NOMO-1 treated with DMSO at 0.1 percent for 48 hours (cell line): ENCODE measurements around the gene CBLN3.

ENCODE experiments used
- DNase-seq: peaks from one replicate; lab custom pipeline; 2025; ENCODE audit not compliant: unreplicated experiment; lab: John Stamatoyannopoulos, UW

CBLN3 gene

DNA sequence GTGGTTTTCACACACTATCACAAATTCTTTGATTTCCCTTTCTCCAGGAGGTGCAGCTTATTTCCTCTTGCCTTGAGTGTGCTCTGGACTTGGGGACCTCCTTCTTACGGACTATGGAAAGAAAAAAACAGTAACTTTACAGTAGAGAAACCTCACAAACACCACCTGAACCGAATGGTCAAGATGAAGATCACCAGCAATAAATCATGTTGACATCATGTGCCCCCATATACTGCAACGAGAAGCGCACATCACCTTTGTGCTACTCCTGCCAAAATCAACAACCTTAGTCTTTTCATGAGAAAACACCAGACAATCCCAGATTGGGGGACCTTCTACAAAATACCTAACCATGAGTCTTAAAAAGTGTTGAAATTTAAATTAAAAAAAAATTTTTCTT is 43.9 kb downstream of the CBLN3 start:
- DNase-seq, result no peak

DNA sequence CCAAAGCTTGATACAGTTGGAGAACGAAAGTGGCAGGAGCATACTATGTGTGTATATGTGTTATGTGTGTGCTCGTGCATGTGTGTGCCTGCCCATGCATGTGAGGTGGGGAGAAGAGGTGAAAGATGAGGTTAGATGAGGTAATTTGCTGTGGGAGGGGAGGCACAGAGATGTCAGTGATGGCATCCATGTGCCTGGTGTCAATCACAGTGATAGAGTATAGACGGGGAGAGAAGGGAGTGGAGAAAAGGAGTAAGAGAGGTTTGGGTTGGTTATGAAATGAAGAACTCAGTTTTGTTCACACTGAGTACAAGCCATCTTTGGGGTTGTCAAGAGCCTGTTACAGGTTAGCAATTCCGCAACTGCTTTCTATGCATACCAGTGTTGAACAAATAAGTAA is 45.3 kb downstream of the CBLN3 start:
- no peak for DNase-seq

DNA sequence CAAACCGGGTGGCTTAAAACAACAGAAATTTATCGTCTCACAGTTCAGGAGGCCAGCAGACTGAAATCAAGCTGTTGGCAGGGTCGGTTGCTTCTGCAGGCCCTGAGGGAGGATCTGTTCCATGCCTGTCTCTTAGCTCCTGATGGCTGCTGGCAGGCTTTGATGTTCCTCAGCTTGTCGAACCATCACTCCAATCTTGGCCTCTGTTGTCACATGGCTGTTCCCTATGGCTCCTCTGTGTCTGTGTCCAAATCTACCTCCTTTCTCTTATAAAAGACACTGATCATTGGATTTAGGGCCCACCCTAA is 47.5 kb downstream of the CBLN3 start:
- DNase-seq, result no peak

DNA sequence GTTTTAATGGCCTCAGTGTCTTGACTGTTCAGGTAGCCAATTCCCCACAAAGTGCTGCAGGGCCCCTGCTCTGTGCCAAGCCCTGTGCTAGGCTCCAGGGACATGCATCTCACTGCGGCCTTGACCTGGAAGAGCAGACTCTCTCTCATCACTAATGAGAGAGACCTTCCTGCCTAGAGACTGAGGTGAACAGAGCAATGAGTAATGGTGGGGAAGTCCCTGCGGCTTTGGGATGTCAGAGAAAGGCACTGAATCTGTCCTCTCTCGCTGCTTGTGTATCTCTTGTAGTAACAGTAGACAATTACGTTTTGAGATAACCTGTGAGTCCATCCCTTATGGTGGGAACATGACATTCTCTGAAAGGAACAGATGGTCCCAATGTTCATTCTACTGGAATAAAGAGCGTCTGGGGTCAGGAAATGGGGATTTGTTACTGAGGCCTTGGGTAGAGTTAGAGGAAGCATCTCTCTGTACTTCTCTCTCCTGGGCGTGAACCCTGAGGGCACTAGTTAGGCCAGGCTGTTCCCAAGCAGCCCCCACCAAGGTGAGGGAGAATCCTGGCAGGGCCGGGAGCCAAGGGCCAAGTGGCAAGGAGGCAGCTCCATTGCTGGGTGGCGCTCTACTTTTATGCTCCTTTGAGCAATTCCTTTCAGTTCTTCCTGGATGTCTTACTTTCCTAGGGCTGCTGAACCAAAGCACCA is 48.0 kb downstream of the CBLN3 start:
- no peak for DNase-seq

DNA sequence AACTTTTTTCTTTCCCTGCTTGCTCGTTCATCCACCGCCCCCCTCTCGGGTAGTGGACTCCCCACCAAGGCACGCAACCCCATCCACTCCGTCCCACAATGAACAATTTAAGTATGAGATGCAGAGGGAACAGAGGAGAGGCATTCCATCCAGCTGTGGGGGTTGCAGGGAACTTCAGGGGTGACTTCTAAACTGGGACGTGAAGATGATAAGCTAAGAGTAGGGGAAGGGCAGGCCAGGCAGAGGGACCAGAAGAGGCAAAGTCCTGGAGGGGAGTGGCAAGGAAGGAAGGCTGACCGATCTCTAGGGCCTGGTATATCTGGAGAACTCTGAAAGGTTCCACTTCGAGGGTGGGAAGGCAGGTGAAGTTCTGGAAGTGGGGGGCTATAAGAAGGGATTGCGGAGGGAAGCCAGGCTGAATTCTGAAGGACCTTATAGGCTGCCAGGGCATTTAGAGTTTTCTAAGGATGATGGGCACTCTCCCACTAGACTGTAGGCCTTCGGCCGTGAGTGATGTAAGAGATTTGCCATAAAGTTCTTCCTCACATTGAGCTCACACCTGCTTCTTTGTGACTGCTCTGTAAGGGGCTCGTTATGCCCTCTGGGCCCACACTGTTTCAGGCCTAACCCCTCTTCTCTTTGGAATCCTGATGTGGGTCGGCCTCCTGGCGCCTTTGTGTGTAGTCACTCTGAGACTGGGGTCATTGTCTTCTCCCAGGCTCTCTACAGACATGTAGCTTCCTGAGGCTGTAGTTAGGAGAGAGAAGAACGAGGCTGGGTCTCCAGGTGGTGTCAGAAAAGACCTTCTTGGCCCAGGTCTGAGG is 49.3 kb downstream of the CBLN3 start:
- DNase-seq, result no peak

DNA sequence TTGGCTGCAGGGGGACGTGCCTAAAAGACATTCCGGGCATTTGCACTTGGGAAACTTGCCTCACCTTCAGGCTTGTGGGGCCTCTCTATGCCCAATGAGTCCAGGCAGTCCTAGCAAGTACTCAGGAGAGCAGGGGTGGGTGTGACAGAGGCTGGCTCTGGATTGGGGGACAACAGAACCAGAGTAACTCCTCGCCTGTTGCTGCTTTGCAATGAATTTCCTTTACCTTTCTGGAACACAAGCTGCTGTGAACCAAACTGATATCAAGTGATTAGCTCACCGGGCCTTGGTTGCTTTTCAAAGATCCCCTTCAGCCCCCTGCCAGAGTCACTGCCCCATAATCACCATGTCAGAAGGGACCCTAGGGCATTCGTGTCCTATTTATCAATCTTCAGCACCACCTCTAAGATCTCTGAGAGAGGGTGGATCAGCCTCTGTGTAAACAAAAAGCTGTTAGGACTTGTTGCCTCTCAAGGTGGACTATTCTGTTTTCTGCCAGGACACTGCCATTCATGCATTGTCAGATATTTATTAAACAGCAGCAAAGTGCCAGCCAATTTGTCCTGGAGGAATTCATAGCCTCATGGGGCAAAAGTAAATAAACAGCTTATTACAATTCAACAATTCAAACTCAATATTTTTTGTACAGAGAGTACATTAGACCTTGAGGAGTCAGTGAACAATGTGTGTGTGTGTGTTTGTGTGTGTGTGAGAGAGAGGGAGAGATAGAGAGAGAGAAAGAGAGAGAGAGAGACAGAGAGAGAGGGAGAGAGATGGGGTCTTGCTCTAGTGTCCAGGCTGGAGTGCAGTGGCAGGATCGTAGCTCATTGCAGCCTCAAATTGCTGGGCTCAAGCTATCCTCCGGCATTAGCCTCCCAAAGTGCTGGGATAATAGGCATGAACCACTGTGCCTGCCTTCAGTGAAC is 50.2 kb downstream of the CBLN3 start:
- DNase-seq, result no peak

DNA sequence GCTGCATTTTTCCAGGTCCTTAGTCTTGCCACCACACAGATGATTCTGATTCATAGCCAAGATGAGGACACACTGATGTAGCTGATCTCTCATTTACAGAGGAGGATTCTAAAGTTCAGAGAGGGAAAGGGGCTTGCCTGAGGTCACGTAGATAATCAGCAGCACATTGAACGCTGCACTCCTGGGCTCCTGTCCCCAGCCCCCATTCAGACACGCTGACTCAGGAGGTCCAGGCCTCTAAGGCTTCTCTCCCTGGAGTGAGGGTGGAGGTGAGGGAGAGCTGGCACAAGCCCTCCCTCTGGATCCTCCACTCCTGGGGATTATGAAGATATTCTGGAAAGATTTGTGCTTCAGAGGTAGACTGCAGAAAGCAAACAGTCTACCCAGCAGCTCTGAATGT is 51.1 kb downstream of the CBLN3 start:
- no peak for DNase-seq

DNA sequence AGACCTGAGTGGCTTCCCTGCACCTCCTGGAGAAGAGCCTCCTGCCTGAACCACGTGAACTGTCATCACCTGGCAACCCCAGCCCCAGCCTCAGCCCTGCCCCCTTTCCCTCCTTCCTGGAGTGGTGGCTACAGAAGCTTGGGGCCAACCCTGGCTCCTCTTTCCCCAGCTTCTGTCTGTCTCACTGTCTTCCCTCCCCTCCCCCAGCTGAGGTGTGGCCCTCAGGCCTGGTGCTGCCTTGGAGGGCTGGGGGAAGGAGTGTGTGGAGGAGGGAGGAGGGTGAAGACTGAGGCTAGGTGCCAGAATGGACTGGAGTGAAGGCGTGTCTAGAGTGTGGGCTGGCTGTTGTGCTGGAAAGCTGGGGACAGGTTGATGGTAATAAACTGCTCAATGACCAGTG is 51.8 kb downstream of the CBLN3 start:
- no peak for DNase-seq

DNA sequence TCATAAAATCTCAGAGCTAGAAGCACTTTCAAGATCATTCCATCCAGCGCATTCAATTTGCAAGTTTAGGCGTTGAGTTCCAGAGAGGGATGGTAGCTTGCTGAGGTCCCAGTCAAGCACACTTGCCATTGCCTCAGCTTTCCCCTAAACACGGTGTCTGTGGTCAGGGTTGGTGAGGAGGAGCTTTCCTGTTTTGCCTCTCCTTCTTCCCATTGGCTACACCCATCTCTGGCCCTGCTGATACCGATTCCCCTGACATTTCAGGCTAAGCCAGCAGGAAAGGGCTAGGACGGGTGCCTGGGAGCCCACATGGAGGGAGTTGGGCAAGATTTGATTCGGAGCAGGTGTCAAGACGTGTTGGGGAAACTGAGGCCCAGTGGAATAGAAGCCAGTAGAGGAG is 52.3 kb downstream of the CBLN3 start:
- DNase-seq, result no peak
